CD4-positive, alpha-beta T cell treated with Interferon alpha-2 for 1 hour (primary cell): ENCODE data around the gene BMERB1.
"Not testable (repeated sequence)": the region's sequence is repeated elsewhere in the genome, so short reads cannot be mapped to it uniquely, and the experiment has no call there.

ENCODE experiments used
- DNase-seq, 2 donors: peaks; one replicate each; pipeline ENCODE4 v3.0.0-alpha.2; 2020 to 2022

BMERB1 gene

DNA sequence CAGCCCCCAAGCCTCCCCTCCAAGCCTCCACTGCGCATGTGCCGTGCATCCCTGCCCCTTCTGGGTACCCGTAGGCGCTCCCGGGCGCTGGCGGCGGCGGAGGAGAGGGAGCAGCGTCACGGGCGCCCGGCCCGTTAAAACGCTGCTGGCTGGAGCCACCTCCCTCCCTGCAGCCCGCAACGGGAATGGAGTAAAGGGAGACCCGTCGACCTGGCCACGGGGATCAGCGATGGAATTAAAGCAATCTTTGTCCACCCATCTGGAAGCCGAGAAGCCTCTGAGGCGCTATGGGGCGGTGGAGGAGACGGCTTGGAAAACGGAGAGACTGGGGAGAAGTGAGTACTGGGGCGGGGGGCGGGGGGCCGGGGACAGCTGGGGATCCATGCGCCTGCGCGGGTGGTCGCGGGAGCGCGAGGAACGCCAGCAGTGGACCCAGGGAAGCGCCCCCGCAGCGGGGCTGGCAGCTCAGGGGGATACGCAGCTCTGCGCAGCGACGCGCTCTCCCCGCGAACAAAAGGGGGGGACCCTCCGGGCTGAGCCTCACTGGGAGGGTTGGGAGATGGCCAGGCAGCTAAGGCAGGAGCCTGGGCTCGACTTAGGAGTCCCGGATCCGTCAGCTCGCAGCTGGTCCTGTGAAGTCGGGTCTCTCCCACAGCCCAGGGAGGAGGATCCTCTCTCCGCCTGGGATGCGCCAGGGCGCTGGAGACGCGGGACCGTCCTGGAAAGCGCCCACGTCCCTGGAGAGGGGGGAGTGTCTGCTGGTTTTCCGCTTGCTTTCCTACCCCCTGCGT lies at the start of gene BMERB1:
TSS of gene BMERB1 (plus strand) at position 164 of the 791 bp plus-strand sequence. CDS start at position 230, 66 bp downstream.
- peak; percentile 11 to 53 for DNase-seq

DNA sequence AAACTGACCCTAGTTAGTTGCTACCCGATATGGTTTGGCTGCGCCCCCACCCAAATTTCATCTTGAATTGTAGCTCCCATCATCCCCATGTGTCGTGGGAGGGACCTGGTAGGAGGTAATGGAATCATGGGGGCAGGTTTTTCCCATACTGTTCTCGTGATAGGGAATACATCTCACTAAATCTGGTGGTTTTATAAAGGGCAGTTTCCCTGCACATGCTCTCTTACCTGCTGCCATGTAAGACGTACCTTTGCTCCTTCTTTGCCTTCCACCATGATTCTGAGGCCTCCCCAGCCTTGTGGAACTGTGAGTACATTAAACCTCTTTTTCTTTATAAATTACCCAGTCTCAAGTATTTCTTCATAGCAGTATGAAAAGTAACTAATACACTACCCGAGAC lies 46.3 kb upstream of the BMERB1 start:
- not testable (repeated sequence) for DNase-seq

DNA sequence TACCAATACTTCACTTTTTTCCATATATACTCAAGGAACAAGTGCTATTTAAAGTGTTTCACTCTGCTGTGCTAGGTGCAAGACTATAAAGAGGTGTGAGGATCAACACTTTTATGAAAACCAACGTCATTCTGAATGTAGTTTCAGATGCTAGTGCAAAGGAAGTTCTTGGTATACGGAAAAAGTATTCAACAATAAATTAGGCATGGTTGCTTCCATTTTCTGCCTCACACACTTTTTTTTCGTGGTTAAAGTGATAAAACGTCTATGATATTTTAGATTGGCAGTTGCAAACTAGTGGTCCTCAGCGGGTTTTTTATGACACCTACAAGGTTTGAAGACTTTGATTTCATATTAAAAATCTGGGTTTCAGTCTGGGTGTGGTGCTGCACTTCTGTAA lies 44.5 kb upstream of the BMERB1 start:
- peak in 1 of 2 donors; percentile 9 for DNase-seq

DNA sequence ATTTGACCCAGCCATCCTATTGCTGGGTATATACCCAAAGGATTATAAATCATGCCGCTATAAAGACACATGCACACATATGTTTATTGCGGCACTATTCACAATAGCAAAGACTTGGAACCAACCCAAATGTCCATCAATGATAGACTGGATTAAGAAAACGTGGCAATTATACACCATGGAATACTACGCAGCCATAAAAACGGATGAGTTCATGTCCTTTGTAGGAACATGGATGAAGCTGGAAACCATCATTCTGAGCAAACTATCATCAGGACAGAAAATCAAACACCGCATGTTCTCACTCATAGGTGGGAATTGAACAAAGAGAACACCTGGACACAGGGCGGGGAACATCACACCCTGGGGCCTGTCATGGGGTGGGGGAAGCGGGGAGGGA lies 41.4 kb upstream of the BMERB1 start:
- DNase-seq: not testable (repeated sequence)

DNA sequence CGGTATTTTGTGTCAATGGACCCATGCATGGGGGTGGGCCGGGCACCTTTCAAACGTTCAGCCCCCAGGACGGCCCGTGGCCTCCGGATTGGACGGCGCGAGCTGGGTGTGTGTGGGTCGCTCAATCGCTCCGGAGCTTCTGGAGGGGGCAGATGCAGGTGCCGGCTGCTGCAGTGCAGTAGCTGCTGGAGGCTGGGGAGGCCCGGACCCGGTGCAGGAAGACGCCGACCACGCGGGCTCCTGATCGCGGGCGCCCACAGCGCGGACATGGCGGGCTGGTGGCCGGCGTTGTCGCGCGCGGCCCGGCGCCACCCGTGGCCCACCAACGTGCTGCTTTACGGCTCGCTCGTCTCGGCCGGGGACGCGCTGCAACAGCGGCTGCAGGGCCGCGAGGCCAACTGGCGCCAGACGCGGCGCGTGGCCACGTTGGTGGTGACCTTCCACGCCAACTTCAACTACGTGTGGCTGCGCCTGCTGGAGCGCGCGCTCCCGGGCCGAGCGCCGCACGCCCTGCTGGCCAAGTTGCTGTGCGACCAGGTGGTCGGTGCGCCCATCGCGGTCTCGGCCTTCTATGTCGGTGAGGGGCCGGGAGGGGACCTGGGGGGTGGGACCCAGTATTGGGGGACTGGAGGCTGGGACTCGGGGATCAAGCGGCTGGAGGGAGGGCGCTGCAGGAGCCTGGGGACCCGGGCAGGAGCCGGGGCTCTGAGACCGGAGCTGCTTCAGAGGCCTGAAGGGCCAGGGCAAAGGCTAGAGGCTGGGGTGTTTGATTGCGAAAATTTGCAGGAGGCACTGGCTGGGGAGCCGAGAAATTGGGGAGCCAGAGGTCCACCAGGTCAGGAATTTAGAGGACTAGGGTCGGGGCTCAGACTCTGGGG lies 38.5 kb upstream of the BMERB1 start, which contains the start of gene MPV17L:
TSS of gene MPV17L (plus strand) at position 124 of the 878 bp plus-strand sequence. CDS start at position 268, 144 bp downstream.
- DNase-seq: not testable (repeated sequence)

DNA sequence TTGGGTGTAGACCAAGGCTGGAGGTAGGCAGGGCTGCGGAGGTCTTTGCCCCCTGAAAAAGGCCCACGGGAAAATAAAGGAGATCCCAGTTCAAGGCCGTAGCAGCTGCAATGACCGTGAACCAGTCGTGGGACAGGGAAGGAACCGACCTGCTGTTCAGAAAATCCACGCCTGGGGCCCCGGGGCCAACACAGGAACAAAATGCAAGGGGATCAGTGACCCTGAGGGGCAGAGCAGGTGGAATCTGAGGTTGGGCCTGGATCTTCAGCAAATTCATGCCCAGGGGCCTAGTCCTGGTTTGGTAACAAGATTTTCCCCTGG lies 37.9 kb upstream of the BMERB1 start:
- not testable (repeated sequence) for DNase-seq

DNA sequence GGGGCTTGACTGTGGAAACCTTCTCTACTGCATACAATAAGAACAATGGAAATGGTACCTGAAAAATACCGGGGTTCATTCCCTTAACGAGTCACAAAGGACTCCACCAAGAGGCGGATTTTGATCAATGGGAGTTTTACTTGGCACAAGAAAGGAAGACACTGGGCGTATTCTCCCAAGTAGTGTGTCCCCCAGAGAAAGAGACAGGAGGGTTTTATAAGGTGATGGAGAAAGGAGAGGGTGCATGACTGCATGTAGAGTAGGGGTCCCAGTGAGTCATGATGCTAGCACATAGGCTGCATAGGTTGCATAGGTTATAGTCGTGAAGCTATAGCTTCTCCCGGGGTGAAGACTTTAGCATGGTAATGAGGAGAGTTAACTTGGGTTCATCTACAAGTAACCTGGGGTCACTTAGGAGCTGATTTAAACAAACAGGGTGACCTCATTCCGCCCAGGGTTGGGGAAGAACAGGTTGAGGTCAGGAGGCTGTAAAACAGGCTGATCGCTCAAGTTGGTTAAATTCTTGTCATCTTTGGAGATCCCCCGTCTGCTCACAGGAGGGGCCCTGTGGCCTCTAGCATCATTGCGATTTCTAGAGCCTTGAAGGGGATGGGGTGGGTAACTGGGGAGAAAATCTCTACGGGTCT lies 37.3 kb upstream of the BMERB1 start:
- no peak for DNase-seq

DNA sequence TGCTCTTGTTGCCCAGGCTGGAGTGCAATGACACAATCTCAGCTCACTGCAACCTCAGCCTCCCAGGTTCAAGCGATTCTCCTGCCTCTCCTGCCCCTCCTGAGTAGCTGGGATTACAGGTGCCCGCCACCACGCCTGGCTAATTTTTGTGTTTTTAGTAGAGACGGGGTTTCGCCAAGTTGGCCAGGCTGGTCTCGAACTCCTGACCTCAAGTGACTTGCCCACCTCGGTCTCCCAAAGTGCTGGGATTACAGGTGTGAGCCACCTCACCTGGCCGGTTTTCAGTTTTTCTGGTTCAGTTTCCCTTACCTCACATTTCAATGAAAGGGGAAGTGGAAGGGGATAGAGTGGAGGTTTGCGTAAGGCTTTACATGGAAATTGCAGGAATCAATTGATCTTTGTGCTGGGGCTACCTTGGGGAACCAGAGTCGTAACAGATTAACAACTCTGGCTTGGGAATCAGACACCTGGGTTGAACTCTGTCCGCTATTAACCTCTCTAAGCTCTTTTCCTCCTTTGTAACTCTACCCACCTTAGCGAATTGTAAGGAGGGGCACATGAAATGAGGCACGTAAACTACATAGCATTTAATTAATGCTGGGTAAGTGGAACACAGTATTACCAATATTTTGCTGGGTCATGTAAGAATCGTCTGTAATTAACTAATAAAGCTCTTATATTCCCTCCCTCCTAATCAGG lies 35.6 kb upstream of the BMERB1 start:
- no peak for DNase-seq

DNA sequence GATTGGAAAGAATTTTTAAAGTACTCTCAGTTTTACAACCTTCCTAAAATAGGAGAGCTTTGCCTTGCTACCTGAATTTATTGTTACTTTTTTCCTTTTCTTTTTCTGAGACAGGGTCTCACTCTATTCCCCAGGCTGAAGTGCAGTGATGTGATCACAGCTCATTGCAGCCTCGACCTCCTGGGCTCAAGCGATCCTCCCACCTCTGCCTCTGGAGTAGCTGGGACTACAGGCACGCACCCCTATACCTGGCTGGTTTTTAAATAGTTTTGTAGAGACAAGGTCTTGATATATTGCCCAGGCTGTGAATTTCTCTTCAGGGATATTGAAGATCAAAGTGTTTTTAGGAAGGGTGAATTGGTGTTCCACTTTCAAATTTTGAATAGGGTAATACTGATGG lies 35.1 kb upstream of the BMERB1 start:
- no peak for DNase-seq

DNA sequence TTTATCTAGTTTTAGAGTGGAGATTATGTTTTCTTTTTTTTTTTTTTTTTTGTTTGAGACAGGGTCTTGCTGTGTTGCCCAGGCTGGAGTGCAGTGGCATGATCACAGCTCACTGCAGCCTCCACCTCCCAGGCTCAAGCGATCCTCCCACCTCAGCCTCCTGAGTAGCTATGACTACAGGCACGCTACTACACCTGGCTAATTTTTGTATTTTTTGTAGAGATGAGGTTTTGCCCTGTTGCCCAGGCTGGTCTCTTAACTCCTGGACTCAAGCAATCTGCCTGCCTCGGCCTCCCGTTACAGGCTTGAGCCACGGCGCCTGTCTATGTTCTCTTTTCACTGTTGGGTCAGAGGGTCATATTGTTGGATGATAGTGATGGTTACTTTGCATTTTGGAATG lies 34.1 kb upstream of the BMERB1 start:
- DNase-seq: not testable (repeated sequence)

DNA sequence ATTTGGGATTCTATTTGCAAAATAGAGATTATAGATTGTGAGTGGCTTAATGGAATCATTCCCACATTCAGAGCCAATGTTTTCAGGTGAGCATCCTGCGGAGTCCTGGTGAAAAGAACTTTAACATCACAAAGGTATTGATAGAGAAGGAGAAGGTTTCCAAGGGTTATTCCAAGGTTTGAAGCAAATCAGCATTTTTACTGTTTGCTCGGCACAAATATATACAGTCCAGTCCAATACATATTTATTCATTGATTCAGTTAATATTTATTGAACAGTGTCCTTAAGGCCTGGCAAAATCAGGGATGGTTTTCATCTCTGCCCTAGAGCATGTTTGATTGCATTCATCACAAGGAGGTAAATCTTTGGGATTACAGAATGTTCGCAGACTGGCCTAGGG lies 32.4 kb upstream of the BMERB1 start:
- DNase-seq: no peak

DNA sequence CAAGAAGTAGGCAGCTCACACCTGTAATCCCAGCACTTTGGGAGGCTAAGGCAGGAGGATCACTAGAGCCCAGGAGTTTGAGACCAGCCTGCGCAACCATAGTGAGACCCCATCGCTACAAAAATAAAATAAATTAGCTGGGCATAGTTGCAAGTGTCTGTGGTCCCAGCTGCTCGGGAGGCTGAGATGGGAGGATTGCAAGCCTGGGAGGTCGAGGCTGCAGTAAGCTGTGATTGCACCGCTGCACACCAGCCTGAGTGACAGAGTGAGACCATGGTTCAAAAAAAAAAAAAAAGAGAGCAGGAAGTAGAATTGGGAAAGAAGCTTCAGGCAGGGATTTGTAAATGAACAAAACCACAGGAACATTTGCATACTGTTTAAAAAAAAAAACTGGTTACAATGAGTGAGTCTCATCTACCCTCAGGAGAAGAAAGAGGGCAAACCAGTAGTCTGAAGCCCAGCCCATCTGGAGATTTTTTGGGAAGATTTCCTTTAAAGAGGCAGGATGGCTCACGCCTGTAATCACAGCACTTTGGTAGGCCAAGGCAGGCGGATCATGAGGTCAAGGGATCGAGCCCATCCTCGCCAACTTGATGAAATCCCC lies 30.9 kb upstream of the BMERB1 start:
- no peak for DNase-seq

DNA sequence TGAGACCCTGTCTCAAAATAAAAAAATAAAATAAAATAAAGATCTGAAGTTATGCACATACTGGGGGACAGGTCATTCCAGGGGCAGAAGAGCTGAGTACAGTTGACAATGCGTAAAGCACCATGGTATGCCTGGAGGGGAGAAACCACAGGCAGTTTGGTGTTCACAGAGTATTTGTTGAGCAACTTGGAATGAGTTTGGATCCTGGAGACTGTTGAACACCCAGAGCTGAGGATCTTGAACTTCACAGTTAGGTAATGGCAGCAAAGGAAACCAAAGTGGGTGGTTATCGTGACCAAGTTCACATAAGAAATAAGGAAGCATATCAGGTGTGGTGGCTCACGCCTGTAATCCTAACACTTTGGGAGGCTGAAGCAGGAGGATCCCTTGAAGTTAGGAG lies 30.3 kb upstream of the BMERB1 start:
- not testable (repeated sequence) for DNase-seq

DNA sequence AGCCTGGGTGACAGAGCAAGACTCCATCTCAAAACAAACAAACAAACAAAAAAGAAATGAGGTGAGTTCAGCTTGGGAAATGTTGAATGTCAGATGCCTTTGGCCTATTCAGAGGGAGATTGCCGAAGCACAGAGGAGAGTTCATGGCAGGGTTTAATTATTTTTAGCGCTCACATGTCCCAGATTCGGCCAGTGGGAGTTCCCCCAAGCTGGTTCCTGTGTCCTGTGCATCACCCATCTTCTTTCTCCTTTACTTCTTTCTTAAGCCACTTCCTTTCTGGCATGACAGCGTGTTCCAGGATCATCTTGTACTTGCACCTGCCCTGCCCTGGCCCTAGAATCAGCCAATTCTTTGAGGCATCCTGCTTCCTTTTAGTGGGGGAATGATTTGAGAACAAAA lies 29.6 kb upstream of the BMERB1 start:
- DNase-seq: peak in 1 of 2 donors; percentile 37

DNA sequence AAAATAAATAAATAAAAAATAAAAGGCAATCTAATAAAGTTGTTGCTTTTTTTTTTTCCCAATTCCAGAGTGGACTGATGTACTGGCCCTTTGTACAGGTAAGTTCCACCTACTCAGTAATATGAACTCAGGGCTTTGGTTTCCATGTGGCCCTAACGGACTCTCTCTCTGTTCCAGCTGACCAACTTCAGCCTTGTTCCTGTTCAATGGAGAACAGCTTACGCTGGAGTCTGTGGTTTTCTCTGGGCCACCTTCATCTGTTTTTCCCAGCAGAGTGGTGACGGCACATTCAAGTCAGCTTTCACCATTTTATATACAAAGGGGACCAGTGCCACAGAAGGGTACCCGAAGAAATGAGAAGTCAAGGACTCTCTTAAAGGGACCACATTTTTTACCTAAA lies 26.6 kb upstream of the BMERB1 start:
- not testable (repeated sequence) for DNase-seq

DNA sequence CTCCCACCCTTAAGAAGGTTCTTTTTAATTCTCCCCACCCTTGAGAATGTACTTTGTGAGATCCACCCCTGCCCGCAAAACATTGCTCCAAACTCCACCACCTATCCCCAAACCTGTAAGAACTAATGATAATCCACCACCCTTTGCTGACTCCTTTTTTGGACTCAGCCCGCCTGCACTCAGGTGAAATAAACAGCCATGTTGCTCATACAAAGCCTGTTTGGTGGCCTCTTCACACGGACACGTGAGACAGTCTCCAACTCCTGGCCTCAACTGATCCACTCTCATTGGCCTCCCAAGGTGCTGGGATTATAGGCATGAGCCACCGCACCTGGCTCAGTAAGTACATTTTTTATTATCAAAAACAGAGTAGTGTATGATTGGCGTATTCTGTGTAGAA lies 24.9 kb upstream of the BMERB1 start:
- DNase-seq: not testable (repeated sequence)

DNA sequence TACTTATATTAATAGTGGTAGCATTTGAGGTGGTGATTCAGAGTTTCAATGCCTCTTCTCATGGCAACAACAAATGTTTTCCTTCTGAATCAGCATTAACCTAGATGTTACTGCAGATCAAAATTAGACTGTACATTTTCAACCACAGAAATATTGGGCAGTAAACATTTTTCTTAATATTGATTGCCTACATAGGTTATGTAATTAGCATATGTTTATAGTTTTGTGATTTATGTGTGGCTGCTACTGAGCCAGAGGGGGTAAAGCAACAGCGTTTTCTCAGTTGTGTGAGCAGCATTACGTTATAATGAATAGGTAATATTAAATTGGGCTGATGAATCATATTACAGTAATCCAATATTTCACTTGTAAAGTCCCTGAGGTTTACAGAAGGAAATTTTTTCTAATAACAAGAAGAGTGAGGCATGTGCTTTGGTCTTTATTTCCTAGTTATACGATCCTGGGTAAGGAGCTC lies 18.8 kb upstream of the BMERB1 start:
- no peak for DNase-seq

DNA sequence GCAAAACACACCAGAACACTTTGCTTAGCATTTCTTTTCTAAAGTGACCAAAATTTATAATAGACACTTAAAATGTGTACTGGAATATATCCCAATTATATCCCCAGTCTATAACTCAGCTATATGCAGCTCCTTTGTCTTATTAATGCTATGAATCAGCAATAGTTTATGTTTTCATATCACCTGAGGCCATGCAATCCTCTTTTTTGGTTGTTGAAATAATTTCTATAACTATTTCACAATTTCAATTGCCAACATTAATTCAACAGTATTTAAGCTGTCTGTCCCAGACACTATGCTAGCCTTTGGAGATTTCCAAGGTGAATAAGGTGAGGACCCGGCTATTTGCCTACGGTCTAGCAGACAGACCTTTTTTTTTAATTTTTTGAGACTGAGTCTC lies 17.2 kb upstream of the BMERB1 start:
- DNase-seq: no peak

DNA sequence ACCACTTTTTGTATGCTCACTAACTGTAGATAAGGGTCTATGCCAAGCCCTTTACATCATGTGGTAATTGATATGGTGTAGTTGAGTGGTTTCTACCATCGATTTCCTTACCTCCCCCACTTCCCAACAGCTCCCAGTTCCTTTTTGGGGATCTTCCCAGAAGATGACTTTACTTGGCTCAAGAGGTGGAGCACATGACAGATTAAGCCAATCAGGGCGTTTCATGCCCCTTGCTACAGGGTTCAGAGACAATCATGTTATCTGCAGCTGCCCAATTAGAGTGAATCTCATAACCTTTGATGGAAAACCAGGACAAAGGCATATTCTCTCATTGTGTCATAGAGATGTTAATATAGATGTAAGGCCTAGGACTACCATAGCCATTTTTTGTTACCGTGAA lies 16.2 kb upstream of the BMERB1 start:
- DNase-seq: no peak

DNA sequence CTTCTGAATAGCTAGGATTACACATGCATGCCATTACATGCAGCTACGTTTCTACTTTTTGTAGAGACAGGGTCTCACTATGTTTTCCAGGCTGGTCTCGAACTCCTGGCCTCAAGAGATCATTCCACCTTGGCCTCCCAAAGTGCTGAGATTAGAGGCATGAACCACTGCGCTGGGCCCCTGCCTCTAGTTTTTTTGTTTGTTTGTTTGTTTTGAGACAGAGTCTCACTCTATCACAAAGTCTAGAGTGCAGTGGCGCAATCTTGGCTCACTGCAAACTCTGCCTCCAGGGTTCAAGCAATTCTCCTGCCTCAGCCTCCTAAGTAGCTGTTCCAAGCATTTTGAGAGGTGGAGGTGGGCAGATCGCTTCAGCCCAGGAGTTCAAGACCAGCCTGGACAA lies 12.7 kb upstream of the BMERB1 start:
- DNase-seq: not testable (repeated sequence)

DNA sequence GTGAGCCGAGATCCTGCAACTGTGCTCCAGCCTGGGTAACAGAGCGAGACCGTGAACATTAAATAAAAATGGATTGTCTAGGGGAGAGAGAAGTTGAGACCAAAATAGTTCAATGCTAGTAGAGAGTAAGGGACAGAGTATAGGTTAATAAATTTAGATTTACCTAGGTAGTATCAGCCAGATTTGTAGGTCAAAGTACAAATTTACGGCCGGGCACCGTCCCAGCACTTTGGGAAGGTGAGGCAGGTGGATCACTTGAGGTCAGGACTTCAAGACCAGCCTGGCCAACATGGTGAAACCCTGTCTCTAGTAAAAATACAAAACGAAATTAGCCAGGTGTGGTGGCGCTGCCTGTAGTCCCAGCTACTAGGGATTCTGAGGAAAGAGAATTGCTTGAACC lies 12.2 kb upstream of the BMERB1 start:
- DNase-seq: no peak

DNA sequence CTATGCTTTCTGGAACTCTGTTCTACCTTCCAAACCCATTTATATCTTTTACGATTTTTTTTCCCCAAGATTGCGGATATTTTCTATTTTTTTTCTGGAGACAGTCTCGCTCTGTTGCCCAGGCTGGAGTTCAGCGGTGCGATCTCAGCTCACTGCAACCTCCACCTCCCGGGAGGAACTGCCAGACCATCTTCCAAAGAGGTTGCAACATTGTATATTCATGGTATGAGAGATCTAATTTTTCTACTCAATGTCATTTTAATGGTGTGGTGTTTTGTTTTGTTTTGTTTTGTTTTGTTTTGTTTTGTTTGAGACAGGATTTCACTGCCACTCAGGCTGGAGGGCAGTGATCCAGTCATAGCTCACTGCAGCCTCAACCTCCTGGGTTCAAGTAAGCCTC lies 8.5 kb upstream of the BMERB1 start:
- no peak for DNase-seq
